GM12878 (cell line): ENCODE data around the gene CD101. TPM values are rescaled to one million over a fixed set of nuclear protein-coding genes. Genes with fewer than 3 reads are reported as not detected.
A peak's percentile ranks its signal among the peaks of the same experiment; 100 is the strongest.

Source experiments
- BHLHE40 ChIP-seq, 2 experiments: fragments of 450-650 bp in 1 of 2; IDR thresholded peaks; 2 replicates each; pipeline ENCODE4 v1.6.1; 2011 to 2017; ENCODE audit warnings: low read depth in 2 of 2, borderline replicate concordance in 1 of 2, improper control_type of control experiment in 1 of 2, low read length in 1 of 2, mild to moderate bottlenecking in 1 of 2
- EED ChIP-seq: sonication (generic); IDR thresholded peaks from 2 replicates; pipeline ENCODE4 v1.6.1; 2016; ENCODE audit warnings: antibody characterized with exemption, low read depth
- EP300 ChIP-seq, 2 experiments: fragments of 150-350 bp in 1 of 2; IDR thresholded peaks; 2 replicates each; pipeline ENCODE4 v1.6.1; 2011 to 2012; ENCODE audit warnings: low read depth in 2 of 2, low read length in 2 of 2, borderline replicate concordance in 1 of 2, improper control_type of control experiment in 1 of 2, inconsistent platforms in 1 of 2; ENCODE audit not compliant: control insufficient read depth in 1 of 2
- GABPA ChIP-seq: IDR thresholded peaks from 2 replicates; pipeline ENCODE4 v1.6.1; 2014; ENCODE audit warnings: antibody characterized with exemption, low read depth, mild to moderate bottlenecking, inconsistent platforms
- HDAC6 ChIP-seq: fragments of 200-600 bp; sonication (generic); IDR thresholded peaks from one replicate; pipeline ENCODE4 v1.8.0; 2017; ENCODE audit warnings: antibody characterized with exemption; ENCODE audit not compliant: unreplicated experiment
- MXI1 ChIP-seq: fragments of 150-350 bp; IDR thresholded peaks from 2 replicates; pipeline ENCODE4 v1.6.1; 2011; ENCODE audit warnings: low read depth, mild to moderate bottlenecking, inconsistent platforms, low read length, improper control_type of control experiment
- MYB ChIP-seq: fragments of 150-350 bp; IDR thresholded peaks from 2 replicates; pipeline ENCODE4 v1.6.1; 2014; ENCODE audit warnings: mild to moderate bottlenecking, low read depth, low read length, borderline replicate concordance
- NR2F1 ChIP-seq: fragments of 450-650 bp; conservative IDR thresholded peaks from 2 replicates; pipeline ENCODE4 v1.6.1; 2017; ENCODE audit warnings: mild to moderate bottlenecking
- NRF1 ChIP-seq: conservative IDR thresholded peaks from 2 replicates; pipeline ENCODE4 v1.6.1; 2011; ENCODE audit warnings: mild to moderate bottlenecking, low read depth, low read length, improper control_type of control experiment
- POLR2AphosphoS5 ChIP-seq: IDR thresholded peaks from 2 replicates; pipeline ENCODE4 v1.6.1; 2011; ENCODE audit warnings: mild to moderate bottlenecking, low read length, inconsistent platforms
- RB1 ChIP-seq: fragments of 450-650 bp; formaldehyde crosslinking; IDR thresholded peaks from 2 replicates; pipeline ENCODE4 v1.6.1; 2017; ENCODE audit warnings: mild to moderate bottlenecking, borderline replicate concordance
- RUNX3 ChIP-seq: IDR thresholded peaks from 2 replicates; pipeline ENCODE4 v1.6.1; 2012; ENCODE audit warnings: low read length, inconsistent platforms
- SIX5 ChIP-seq: IDR thresholded peaks from 2 replicates; pipeline ENCODE4 v1.6.1; 2011; ENCODE audit warnings: mild to moderate bottlenecking, low read depth, low read length, moderate library complexity; ENCODE audit not compliant: severe bottlenecking
- SPI1 ChIP-seq: IDR thresholded peaks from 2 replicates; pipeline ENCODE4 v1.6.1; 2011; ENCODE audit warnings: low read depth, mild to moderate bottlenecking, low read length, moderate library complexity, borderline replicate concordance; ENCODE audit not compliant: insufficient read depth
- SRF ChIP-seq, 2 experiments: IDR thresholded peaks; 2 replicates each; pipeline ENCODE4 v1.6.1; 2011; ENCODE audit warnings: low read depth in 2 of 2, low read length in 2 of 2, mild to moderate bottlenecking in 1 of 2, moderate library complexity in 1 of 2
- TCF3 ChIP-seq: IDR thresholded peaks from 2 replicates; pipeline ENCODE4 v1.6.1; 2012; ENCODE audit warnings: low read depth, mild to moderate bottlenecking, low read length, borderline replicate concordance; ENCODE audit not compliant: insufficient read depth
- polyA plus RNA-seq, 11 experiments: library from polyadenylated mRNA; depleted of rRNA in 4 of 11; unstranded in 6 of 11; stranded (reverse) in 5 of 11; fragments of >200 nt; fragmentation: Nextera tagmentation in 4 of 11; fragmentation: Illumina TruSeq in 1 of 11; extraction: Ambion mirVana in 4 of 11; extraction: Trizol in 1 of 11; gene quantifications; 1 replicate in 1 of 11; 2 replicates in 10 of 11; pipeline versions ENCODE4 v1.2.1 to v1.2.3, GENCODE V29; 2011 to 2016; ENCODE audit warnings: inconsistent platforms in 2 of 11, missing spikeins in 2 of 11, low read depth in 1 of 11
- total RNA-seq, 4 experiments: library from RNA; depleted of rRNA in 3 of 4; stranded (reverse); fragments of >200 nt in 3 of 4; fragmentation: Illumina TruSeq in 1 of 4; extraction: Trizol in 1 of 4; gene quantifications; 2 replicates each; pipeline versions ENCODE4 v1.2.1 to v1.2.3, GENCODE V29; 2013 to 2021
- TF ChIP-seq, protein P1 (sequence below): fragments of 150-350 bp; IDR thresholded peaks from 2 replicates; pipeline ENCODE4 v1.6.1; 2016; ENCODE audit warnings: low read depth, low read length
- TF ChIP-seq, protein P2 (sequence below): fragments of 450-650 bp; IDR thresholded peaks from 2 replicates; pipeline ENCODE4 v1.6.1; 2017; ENCODE audit warnings: mild to moderate bottlenecking, moderate library complexity
- TF ChIP-seq, protein P3 (sequence below): fragments of 450-650 bp; IDR thresholded peaks from 2 replicates; pipeline ENCODE4 v1.6.1; 2017; ENCODE audit warnings: mild to moderate bottlenecking, low read depth, inconsistent platforms; ENCODE audit not compliant: poor library complexity, severe bottlenecking

CD101 gene
- total and polyA plus RNA-seq, 10 of the 15 experiments (the other 5 are each of a cell fraction or from before 2014, with no cell fraction given): 0.56 to 7.9 (median 2.9) TPM

DNA sequence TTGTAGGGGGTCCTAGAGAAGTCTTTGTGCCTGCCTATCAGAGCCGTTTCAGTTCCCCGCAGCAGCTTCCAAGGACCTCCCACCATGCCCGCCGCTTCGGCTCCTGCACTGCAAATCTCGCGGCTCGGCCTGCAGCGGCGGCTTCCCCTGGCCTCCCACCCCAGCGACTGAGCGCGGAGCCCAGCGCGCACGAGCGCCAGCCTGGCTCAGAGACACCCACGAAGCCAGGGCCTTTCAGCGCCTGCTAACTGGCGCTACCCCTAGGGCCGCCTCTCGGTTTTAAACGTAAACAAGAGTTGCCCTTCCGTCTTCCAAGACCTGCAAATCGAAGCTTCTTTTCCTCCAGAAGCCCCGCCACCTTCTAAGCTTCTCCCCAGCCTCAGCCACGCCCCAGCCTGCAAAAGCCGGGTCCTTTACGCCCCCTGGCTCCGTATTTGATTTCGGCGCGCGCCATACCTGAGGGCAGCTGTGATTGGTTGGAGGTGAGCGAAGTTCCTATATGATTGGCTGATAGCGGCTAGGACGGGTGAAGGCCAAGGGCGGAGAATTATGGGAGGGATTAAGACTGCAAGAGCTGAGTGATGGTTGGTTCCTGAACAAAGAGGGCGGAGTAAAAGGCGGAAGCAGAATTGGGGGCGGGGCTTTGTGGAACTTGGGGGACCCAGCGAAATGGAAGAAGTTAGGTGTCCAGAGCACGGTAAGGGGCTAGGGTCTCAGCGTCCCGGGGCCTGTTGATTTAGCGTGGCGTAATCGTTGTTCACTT is 58.3 kb downstream of the CD101 start, which contains the start of gene TTF2 (continued):
- TF ChIP-seq, protein P1, sequence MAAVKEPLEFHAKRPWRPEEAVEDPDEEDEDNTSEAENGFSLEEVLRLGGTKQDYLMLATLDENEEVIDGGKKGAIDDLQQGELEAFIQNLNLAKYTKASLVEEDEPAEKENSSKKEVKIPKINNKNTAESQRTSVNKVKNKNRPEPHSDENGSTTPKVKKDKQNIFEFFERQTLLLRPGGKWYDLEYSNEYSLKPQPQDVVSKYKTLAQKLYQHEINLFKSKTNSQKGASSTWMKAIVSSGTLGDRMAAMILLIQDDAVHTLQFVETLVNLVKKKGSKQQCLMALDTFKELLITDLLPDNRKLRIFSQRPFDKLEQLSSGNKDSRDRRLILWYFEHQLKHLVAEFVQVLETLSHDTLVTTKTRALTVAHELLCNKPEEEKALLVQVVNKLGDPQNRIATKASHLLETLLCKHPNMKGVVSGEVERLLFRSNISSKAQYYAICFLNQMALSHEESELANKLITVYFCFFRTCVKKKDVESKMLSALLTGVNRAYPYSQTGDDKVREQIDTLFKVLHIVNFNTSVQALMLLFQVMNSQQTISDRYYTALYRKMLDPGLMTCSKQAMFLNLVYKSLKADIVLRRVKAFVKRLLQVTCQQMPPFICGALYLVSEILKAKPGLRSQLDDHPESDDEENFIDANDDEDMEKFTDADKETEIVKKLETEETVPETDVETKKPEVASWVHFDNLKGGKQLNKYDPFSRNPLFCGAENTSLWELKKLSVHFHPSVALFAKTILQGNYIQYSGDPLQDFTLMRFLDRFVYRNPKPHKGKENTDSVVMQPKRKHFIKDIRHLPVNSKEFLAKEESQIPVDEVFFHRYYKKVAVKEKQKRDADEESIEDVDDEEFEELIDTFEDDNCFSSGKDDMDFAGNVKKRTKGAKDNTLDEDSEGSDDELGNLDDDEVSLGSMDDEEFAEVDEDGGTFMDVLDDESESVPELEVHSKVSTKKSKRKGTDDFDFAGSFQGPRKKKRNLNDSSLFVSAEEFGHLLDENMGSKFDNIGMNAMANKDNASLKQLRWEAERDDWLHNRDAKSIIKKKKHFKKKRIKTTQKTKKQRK: 0 out of 2 replicates have a peak, but pooled peaks have one; percentile 27
- TF ChIP-seq TCF3 (no peak), SRF (IDR thresholded peaks at IDR 0.05; ENCODE audit: low read depth in 2 of 2, low read length in 2 of 2) (0 out of 4 replicates have a peak, but pooled peaks of 1 of the 2 experiments have one; percentile 34), SIX5 (no peak), HDAC6 (no peak), NRF1 (no peak), BHLHE40 (IDR thresholded peaks at IDR 0.05; ENCODE audit: borderline replicate concordance in 1 of 2, low read depth in 2 of 2, low read length in 1 of 2) (peak; percentile 24 to 84; a peak in 3 of 4 replicates), GABPA (0 out of 2 replicates have a peak, but pooled peaks have one; percentile 42), POLR2AphosphoS5 (peak; percentile 95), RB1 (peak; percentile 89; the same call in 1 of the 2 replicates), SPI1 (peak; percentile 5; the same call in 1 of the 2 replicates), MYB (no peak), MXI1 (peak; percentile 96), NR2F1 (peak; percentile 81), EED (no peak), RUNX3 (no peak), EP300 (IDR thresholded peaks at IDR 0.05; ENCODE audit: borderline replicate concordance in 1 of 2, control insufficient read depth in 1 of 2, low read depth in 2 of 2, low read length in 2 of 2) (peak in 1 of 2 experiments; percentile 40; a peak in 1 of 4 replicates)
- TF ChIP-seq, protein P2, sequence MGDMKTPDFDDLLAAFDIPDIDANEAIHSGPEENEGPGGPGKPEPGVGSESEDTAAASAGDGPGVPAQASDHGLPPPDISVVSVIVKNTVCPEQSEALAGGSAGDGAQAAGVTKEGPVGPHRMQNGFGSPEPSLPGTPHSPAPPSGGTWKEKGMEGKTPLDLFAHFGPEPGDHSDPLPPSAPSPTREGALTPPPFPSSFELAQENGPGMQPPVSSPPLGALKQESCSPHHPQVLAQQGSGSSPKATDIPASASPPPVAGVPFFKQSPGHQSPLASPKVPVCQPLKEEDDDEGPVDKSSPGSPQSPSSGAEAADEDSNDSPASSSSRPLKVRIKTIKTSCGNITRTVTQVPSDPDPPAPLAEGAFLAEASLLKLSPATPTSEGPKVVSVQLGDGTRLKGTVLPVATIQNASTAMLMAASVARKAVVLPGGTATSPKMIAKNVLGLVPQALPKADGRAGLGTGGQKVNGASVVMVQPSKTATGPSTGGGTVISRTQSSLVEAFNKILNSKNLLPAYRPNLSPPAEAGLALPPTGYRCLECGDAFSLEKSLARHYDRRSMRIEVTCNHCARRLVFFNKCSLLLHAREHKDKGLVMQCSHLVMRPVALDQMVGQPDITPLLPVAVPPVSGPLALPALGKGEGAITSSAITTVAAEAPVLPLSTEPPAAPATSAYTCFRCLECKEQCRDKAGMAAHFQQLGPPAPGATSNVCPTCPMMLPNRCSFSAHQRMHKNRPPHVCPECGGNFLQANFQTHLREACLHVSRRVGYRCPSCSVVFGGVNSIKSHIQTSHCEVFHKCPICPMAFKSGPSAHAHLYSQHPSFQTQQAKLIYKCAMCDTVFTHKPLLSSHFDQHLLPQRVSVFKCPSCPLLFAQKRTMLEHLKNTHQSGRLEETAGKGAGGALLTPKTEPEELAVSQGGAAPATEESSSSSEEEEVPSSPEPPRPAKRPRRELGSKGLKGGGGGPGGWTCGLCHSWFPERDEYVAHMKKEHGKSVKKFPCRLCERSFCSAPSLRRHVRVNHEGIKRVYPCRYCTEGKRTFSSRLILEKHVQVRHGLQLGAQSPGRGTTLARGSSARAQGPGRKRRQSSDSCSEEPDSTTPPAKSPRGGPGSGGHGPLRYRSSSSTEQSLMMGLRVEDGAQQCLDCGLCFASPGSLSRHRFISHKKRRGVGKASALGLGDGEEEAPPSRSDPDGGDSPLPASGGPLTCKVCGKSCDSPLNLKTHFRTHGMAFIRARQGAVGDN: peak; percentile 76; the same call in 1 of the 2 replicates
- TF ChIP-seq, protein P3, sequence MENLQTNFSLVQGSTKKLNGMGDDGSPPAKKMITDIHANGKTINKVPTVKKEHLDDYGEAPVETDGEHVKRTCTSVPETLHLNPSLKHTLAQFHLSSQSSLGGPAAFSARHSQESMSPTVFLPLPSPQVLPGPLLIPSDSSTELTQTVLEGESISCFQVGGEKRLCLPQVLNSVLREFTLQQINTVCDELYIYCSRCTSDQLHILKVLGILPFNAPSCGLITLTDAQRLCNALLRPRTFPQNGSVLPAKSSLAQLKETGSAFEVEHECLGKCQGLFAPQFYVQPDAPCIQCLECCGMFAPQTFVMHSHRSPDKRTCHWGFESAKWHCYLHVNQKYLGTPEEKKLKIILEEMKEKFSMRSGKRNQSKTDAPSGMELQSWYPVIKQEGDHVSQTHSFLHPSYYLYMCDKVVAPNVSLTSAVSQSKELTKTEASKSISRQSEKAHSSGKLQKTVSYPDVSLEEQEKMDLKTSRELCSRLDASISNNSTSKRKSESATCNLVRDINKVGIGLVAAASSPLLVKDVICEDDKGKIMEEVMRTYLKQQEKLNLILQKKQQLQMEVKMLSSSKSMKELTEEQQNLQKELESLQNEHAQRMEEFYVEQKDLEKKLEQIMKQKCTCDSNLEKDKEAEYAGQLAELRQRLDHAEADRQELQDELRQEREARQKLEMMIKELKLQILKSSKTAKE: peak; percentile 33
